Prostate gland (tissue), 2 donors: Measurements from ENCODE around the gene PP2D1. TPM values are rescaled to one million over a fixed set of nuclear protein-coding genes. Genes with fewer than 3 reads are reported as not detected.
"Not testable (repeated sequence)": the region's sequence is repeated elsewhere in the genome, so short reads cannot be mapped to it uniquely, and the experiment has no call there.

Source experiments
- DNase-seq: peaks from one replicate; pipeline ENCODE4 v3.0.0-alpha.2; 2019; ENCODE audit warnings: low spot score
- H3K27ac ChIP-seq, 2 donors: fragments of 200-600 bp; sonication (generic); 2 replicates each; pipeline ENCODE4 v1.5.1; 2017 to 2019
- H3K27me3 ChIP-seq: fragments of 200-600 bp; sonication (generic); replicated peaks from 2 replicates; pipeline ENCODE4 v1.5.1; 2019; ENCODE audit not compliant: insufficient read depth
- H3K36me3 ChIP-seq, 2 donors: fragments of 200-600 bp; sonication (generic); 1 replicate in 1 of 2; 2 replicates in 1 of 2; pipeline versions ENCODE4 v1.5.1 to v1.8.1; 2017 to 2019
- H3K4me1 ChIP-seq: fragments of 200-600 bp; sonication (generic); replicated peaks from 2 replicates; pipeline ENCODE4 v1.5.1; 2019
- H3K4me3 ChIP-seq, 2 donors: fragments of 200-600 bp; sonication (generic); 2 replicates each; pipeline ENCODE4 v1.5.1; 2017 to 2019
- H3K9me3 ChIP-seq: fragments of 200-600 bp; sonication (generic); 2 replicates; pipeline ENCODE4 v1.5.1; 2017
- CTCF ChIP-seq, 4 experiments: fragments of 200-600 bp in 2 of 4; fragments of 450-650 bp in 2 of 4; sonication (generic) in 2 of 4; IDR thresholded peaks; 1 replicate in 3 of 4; 2 replicates in 1 of 4; pipeline ENCODE4 v1.5.1; 2016 to 2019; ENCODE audit warnings: antibody characterized with exemption in 4 of 4, mild to moderate bottlenecking in 2 of 4, moderate library complexity in 2 of 4
- POLR2A ChIP-seq: fragments of 450-650 bp; IDR thresholded peaks from one replicate; pipeline ENCODE4 v1.6.1; 2016; ENCODE audit warnings: antibody characterized with exemption, mild to moderate bottlenecking
- POLR2AphosphoS5 ChIP-seq: sonication (generic); formaldehyde crosslinking; IDR thresholded peaks from one replicate; pipeline ENCODE4 v1.6.1; 2017; ENCODE audit warnings: antibody characterized with exemption
- WGBS: methylation state at CpG from one replicate; pipeline ENCODE4 v1.1.5; 2018; 5-methylcytosine and 5-hydroxymethylcytosine counted together
- intact Hi-C: fragments of 100-400 bp; cut with DNase I; formaldehyde crosslinking; loops from one replicate; pipeline ENCODE4 v1.14.2; 2022
- total RNA-seq, 2 donors: library from RNA; depleted of rRNA; stranded (reverse); fragments of >200 nt; gene quantifications; one replicate each; pipeline ENCODE4 v1.1.0, GENCODE V29; 2016

Gene PP2D1
- total RNA-seq, 2 donors from 2014 or later: 0.97 TPM; not detected in 1

GRCh38 chr3:20023623-20024405 lies 11.8 kb upstream of the PP2D1 start:
- TF ChIP-seq POLR2AphosphoS5 (peak; percentile 76), POLR2A (no peak), CTCF (IDR thresholded peaks at IDR 0.05) (no peak)
- peak overlapping the region; percentile 56 to 71 for H3K27ac ChIP-seq
- DNase-seq: peak; percentile 77
- WGBS: 5% methylated on average over 2 of the region's 2 CpGs
- no peaks in the 10 kb centered on the region for H3K36me3 ChIP-seq
- no peaks in the 10 kb centered on the region for H3K4me1 ChIP-seq
- no peaks in the 10 kb centered on the region for H3K9me3 ChIP-seq
- intact Hi-C loops: no loop called here
- no peak overlapping the region for H3K4me3 ChIP-seq
- no peaks in the 10 kb centered on the region for H3K27me3 ChIP-seq

GRCh38 chr3:20022954-20023622 lies 11.0 kb upstream of the PP2D1 start:
- DNase-seq: no peak
- no peaks in the 10 kb centered on the region for H3K27me3 ChIP-seq
- TF ChIP-seq POLR2AphosphoS5 (no peak), CTCF (IDR thresholded peaks at IDR 0.05) (no peak), POLR2A (no peak)
- intact Hi-C loops: no loop called here
- H3K9me3 ChIP-seq: no peaks in the 10 kb centered on the region
- WGBS: 29% methylated on average over 2 of the region's 2 CpGs
- H3K27ac ChIP-seq: peak overlapping the region; percentile 56 to 71
- no peaks in the 10 kb centered on the region for H3K36me3 ChIP-seq
- H3K4me3 ChIP-seq: no peak overlapping the region
- H3K4me1 ChIP-seq: no peaks in the 10 kb centered on the region

- not testable (repeated sequence) for H3K36me3 ChIP-seq, H3K9me3 ChIP-seq
- WGBS: 94% methylated on average over 3 of the region's 3 CpGs
Observed at GRCh38 chr3:20016076-20016475, 4.0 kb upstream of the PP2D1 start.

GRCh38 chr3:20015525-20015924 lies 3.5 kb upstream of the PP2D1 start:
- WGBS: 100% methylated on average over 1 of the region's 1 CpG
- DNase-seq: no peak

More at GRCh38 chr3:20016076-20016475, 4.0 kb upstream of the PP2D1 start:
- intact Hi-C loops, H3K27ac ChIP-seq, DNase-seq, H3K4me3 ChIP-seq, H3K27me3 ChIP-seq, H3K4me1 ChIP-seq: not testable (repeated sequence)

GRCh38 chr3:20013396-20013795 lies 1.3 kb upstream of the PP2D1 start:
- no peak for DNase-seq
- no peaks in the 10 kb centered on the region for H3K4me1 ChIP-seq
- TF ChIP-seq CTCF (IDR thresholded peaks at IDR 0.05) (no peak), POLR2AphosphoS5 (no peak), POLR2A (no peak)
- H3K4me3 ChIP-seq: no peak overlapping the region
- H3K27me3 ChIP-seq: no peaks in the 10 kb centered on the region
- no peaks in the 10 kb centered on the region for H3K9me3 ChIP-seq
- intact Hi-C loops: no loop called here
- WGBS: 88% methylated on average over 1 of the region's 1 CpG
- no peak overlapping the region for H3K27ac ChIP-seq
- H3K36me3 ChIP-seq: no peaks in the 10 kb centered on the region

More at GRCh38 chr3:20015525-20015924, 3.5 kb upstream of the PP2D1 start:
- no peaks in the 10 kb centered on the region for H3K36me3 ChIP-seq
- H3K4me1 ChIP-seq: no peaks in the 10 kb centered on the region
- no peak overlapping the region for H3K4me3 ChIP-seq
- TF ChIP-seq POLR2A (no peak), POLR2AphosphoS5 (no peak), CTCF (IDR thresholded peaks at IDR 0.05) (no peak)
- intact Hi-C loops: no loop called here
- no peaks in the 10 kb centered on the region for H3K9me3 ChIP-seq
- H3K27me3 ChIP-seq: no peaks in the 10 kb centered on the region
- H3K27ac ChIP-seq: no peak overlapping the region
